Measurements from ENCODE around the gene PSMA5.

DNA sequence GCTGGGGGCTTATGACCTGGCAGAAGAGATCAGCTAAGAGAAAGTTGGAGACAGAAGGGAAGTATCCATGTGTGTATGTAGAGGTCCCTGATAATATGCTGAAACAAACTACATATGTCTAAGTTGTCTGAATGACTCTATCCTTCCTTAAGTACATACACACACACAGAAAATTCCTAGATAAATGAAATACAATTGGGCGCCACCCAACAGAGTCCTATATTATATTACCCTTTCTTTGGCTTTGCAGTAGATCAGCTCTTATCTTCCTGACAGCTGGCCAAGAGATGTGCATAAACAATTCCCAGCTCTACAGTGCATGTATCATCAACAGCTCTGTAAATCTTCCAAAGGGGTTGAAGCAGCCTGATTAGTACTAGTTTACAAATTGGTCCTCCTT, 68.6 kb downstream of the PSMA5 start:
- TF ChIP-seq, protein P1, sequence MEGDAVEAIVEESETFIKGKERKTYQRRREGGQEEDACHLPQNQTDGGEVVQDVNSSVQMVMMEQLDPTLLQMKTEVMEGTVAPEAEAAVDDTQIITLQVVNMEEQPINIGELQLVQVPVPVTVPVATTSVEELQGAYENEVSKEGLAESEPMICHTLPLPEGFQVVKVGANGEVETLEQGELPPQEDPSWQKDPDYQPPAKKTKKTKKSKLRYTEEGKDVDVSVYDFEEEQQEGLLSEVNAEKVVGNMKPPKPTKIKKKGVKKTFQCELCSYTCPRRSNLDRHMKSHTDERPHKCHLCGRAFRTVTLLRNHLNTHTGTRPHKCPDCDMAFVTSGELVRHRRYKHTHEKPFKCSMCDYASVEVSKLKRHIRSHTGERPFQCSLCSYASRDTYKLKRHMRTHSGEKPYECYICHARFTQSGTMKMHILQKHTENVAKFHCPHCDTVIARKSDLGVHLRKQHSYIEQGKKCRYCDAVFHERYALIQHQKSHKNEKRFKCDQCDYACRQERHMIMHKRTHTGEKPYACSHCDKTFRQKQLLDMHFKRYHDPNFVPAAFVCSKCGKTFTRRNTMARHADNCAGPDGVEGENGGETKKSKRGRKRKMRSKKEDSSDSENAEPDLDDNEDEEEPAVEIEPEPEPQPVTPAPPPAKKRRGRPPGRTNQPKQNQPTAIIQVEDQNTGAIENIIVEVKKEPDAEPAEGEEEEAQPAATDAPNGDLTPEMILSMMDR (conservative IDR thresholded peaks at IDR 0.05; ENCODE audit: low read length), result no peak
- no peak for TF ChIP-seq EZH2phosphoT487 (IDR thresholded peaks at IDR 0.05; ENCODE audit: borderline replicate concordance, low read depth, low read length)

All from OCI-LY7 (cell line).